ENCODE measurements around the gene TBATA.

TBATA gene

GRCh38 chr10:70815504-70816219 lies 30.5 kb upstream of the TBATA start, which contains the start of gene SGPL1:
SGPL1 (plus strand) TSS chr10:70815948; CDS start chr10:70816854, 906 bp downstream.
- Mint-ChIP-seq H3K36me3 (peaks cover 9% of the 10 kb centered on the region), H3K27ac (peak within 1 kb of the TSS; percentile 95), H3K4me1 (ENCODE audit: low read depth) (peaks cover 44% of the 10 kb centered on the region), H3K27me3 (no peaks in the 10 kb centered on the region), H3K9me3 (ENCODE audit: low read depth) (no peaks in the 10 kb centered on the region), H3K4me3 (peak within 1 kb of the TSS; percentile 97)

DNA sequence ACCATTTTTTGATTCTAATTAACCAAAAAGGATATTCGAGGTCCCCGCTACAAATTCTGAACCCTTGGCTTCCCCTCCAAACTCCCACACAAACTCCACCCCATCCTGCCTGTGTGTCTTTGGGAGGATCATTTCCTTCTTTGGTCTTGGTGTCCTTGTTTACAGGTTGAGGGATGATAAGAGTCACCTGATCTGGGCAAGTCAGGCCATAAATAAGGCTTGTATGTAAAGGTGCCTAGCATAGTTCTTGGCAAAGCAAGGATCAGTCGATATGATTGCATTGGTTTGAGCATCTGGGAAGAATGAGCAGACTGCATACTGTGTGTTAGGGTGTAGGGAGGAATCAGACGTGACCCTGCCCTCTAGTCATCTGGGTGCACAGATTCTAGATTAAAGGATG lies 28.9 kb upstream of the TBATA start:
- peaks cover 5% of the 10 kb centered on the region for H3K36me3 Mint-ChIP-seq
- no peaks in the 10 kb centered on the region for H3K9me3 Mint-ChIP-seq (ENCODE audit: low read depth)
- no peaks in the 10 kb centered on the region for H3K27me3 Mint-ChIP-seq
- peak overlapping the region; percentile 83 for H3K4me3 Mint-ChIP-seq
- peak overlapping the region; percentile 54 for H3K27ac Mint-ChIP-seq
- peaks cover 37% of the 10 kb centered on the region for H3K4me1 Mint-ChIP-seq (ENCODE audit: low read depth)

DNA sequence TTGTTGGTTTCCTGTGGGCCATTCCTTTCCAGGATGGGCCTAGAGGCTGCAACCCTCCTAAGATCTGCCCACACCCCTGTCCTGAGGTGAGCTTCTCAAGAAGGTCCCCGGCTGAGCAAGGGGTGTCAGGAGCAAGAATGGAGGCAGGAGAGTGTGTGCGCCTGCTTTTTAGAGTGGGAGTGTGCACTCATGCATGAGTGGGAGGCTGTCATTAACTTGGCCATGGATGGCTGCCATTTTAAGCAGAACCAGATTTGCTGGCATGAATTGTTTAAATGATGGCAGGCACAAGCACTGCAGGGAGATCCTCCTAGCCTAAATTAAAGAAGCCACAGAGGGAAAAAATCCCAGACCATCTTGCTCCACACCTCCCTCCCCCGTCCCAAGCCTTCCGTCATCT lies 27.6 kb upstream of the TBATA start:
- Mint-ChIP-seq H3K27me3 (no peaks in the 10 kb centered on the region), H3K27ac (no peak overlapping the region), H3K9me3 (ENCODE audit: low read depth) (no peaks in the 10 kb centered on the region)

DNA sequence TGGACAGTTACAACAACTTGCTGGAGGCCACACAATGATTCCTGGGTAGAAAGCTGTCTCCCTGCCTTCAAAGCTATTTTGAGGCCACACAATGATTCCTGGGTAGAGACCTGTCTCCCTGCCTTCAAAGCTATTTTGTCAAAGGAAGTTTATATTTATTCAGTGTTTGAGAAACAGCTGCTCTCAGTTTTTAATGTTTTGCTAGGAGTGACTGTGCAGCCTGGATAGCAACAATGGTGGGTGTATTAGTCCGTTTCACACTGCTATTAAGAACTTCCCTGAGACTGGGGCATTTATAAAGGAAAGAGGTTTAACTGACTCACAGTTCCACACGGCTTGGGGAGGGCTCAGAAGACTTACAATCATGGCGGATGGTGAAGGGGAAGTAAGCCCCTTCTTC lies 26.7 kb upstream of the TBATA start:
- Mint-ChIP-seq H3K4me3 (no peak overlapping the region), H3K36me3 (no peaks in the 10 kb centered on the region), H3K27ac (no peak overlapping the region), H3K9me3 (ENCODE audit: low read depth) (no peaks in the 10 kb centered on the region), H3K4me1 (ENCODE audit: low read depth) (peaks cover 23% of the 10 kb centered on the region), H3K27me3 (peaks cover 3% of the 10 kb centered on the region)

More for the DNA sequence above, 27.6 kb upstream of the TBATA start:
- no peak overlapping the region for H3K4me3 Mint-ChIP-seq
- H3K36me3 Mint-ChIP-seq: peaks cover 4% of the 10 kb centered on the region
- H3K4me1 Mint-ChIP-seq (ENCODE audit: low read depth): peaks cover 26% of the 10 kb centered on the region

- Mint-ChIP-seq H3K27ac (no peak overlapping the region), H3K4me1 (ENCODE audit: low read depth) (peaks cover 16% of the 10 kb centered on the region), H3K27me3 (peaks cover 3% of the 10 kb centered on the region), H3K9me3 (ENCODE audit: low read depth) (no peaks in the 10 kb centered on the region), H3K36me3 (no peaks in the 10 kb centered on the region), H3K4me3 (no peak overlapping the region)
Observed at GRCh38 chr10:70810967-70811366, 25.8 kb upstream of the TBATA start.

DNA sequence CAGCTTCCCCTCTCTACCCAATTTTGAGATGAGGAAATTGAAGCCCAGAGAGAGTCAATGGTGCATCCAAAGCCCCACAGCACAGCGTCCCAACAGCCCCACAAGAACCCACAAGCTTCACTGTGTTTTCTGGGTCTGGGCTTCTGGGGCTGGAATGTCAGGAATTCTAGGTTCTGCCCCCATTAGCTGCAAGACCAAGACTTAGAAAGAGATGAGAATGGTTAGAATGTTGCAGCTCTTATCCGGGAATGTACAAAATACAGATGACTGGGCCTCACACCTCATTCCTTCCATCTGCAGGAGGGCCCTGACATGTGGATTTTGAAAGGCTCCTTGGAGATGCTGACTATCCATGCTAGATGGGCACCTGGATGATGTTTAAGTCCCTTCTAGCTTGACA lies 24.5 kb upstream of the TBATA start:
- Mint-ChIP-seq H3K4me1 (ENCODE audit: low read depth) (peaks cover 9% of the 10 kb centered on the region), H3K9me3 (ENCODE audit: low read depth) (no peaks in the 10 kb centered on the region), H3K36me3 (no peaks in the 10 kb centered on the region), H3K4me3 (no peak overlapping the region), H3K27ac (no peak overlapping the region), H3K27me3 (peaks cover 3% of the 10 kb centered on the region)

DNA sequence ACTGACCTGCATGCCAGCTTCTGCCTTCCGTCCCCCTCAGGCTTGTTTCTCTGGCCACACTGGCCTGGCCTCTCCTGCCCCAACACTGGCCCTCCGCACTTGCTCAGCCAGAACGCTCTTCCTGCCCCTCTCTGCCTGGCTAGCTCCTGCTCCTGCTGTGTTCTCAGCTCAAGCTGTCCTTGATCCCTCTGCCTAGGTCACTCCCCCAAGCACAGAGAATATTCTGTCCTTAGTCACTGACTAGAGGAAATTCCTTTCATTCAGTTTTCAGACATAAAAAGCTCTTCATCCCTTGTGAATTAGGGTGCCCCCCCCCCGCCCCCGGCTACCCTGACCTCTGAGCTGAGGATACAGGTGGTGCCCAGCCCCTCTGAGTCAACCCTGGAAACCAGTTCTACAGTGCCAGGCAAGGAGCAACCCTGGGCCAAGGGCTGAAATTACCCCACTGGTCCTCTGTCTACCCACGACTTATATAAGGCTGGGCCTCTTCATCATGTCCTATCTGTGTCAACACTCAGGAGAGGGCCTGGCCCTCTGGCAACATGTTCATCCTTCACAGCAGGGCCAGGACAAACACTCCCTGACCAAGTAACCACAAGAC lies 23.9 kb upstream of the TBATA start:
- no peak overlapping the region for H3K4me3 Mint-ChIP-seq
- H3K27me3 Mint-ChIP-seq: peaks cover 3% of the 10 kb centered on the region
- H3K4me1 Mint-ChIP-seq (ENCODE audit: low read depth): peaks cover 2% of the 10 kb centered on the region
- H3K9me3 Mint-ChIP-seq (ENCODE audit: low read depth): no peaks in the 10 kb centered on the region
- H3K27ac Mint-ChIP-seq: no peak overlapping the region
- no peaks in the 10 kb centered on the region for H3K36me3 Mint-ChIP-seq

GRCh38 chr10:70807556-70807955 lies 22.4 kb upstream of the TBATA start:
- no peak overlapping the region for H3K4me3 Mint-ChIP-seq
- no peak overlapping the region for H3K27ac Mint-ChIP-seq
- H3K27me3 Mint-ChIP-seq: peaks cover 4% of the 10 kb centered on the region
- H3K36me3 Mint-ChIP-seq: no peaks in the 10 kb centered on the region
- H3K9me3 Mint-ChIP-seq (ENCODE audit: low read depth): no peaks in the 10 kb centered on the region
- peaks cover 2% of the 10 kb centered on the region for H3K4me1 Mint-ChIP-seq (ENCODE audit: low read depth)

DNA sequence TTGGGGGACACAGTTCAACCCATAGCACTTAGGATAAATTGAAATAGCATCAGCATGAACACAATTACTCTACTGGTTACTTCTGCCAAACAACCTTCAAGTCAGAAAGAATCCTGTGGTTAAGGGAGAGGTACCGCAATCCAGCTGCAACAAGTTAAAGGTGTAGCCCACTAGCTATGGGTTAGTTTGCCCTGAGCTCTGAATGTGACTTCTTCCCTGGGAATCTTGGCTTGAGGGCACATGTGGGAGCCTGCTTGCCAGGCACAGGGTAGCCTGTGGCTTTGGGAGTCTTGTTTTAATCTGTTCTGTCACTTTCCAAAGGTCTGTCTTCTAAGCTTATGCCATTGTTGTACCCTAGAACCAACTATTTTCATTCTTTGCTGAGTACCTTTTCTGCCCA lies 21.7 kb upstream of the TBATA start:
- Mint-ChIP-seq H3K9me3 (ENCODE audit: low read depth) (no peaks in the 10 kb centered on the region), H3K4me3 (no peak overlapping the region), H3K27me3 (peaks cover 6% of the 10 kb centered on the region), H3K4me1 (ENCODE audit: low read depth) (peaks cover 2% of the 10 kb centered on the region), H3K36me3 (no peaks in the 10 kb centered on the region), H3K27ac (no peak overlapping the region)

GRCh38 chr10:70805619-70806215 lies 20.5 kb upstream of the TBATA start:
- no peak overlapping the region for H3K27ac Mint-ChIP-seq
- H3K36me3 Mint-ChIP-seq: no peaks in the 10 kb centered on the region
- no peaks in the 10 kb centered on the region for H3K9me3 Mint-ChIP-seq (ENCODE audit: low read depth)
- no peak overlapping the region for H3K4me3 Mint-ChIP-seq
- peaks cover 7% of the 10 kb centered on the region for H3K27me3 Mint-ChIP-seq
- H3K4me1 Mint-ChIP-seq (ENCODE audit: low read depth): peaks cover 2% of the 10 kb centered on the region

GRCh38 chr10:70804421-70804808 lies 19.2 kb upstream of the TBATA start:
- H3K36me3 Mint-ChIP-seq: no peaks in the 10 kb centered on the region
- H3K27ac Mint-ChIP-seq: no peak overlapping the region

GRCh38 chr10:70803775-70804420 lies 18.7 kb upstream of the TBATA start:
- Mint-ChIP-seq H3K27me3 (peaks cover 10% of the 10 kb centered on the region), H3K4me3 (no peak overlapping the region), H3K36me3 (no peaks in the 10 kb centered on the region), H3K4me1 (ENCODE audit: low read depth) (peaks cover 2% of the 10 kb centered on the region), H3K27ac (no peak overlapping the region), H3K9me3 (ENCODE audit: low read depth) (no peaks in the 10 kb centered on the region)

More at GRCh38 chr10:70804421-70804808, 19.2 kb upstream of the TBATA start:
- Mint-ChIP-seq H3K27me3 (peaks cover 10% of the 10 kb centered on the region), H3K9me3 (ENCODE audit: low read depth) (no peaks in the 10 kb centered on the region), H3K4me1 (ENCODE audit: low read depth) (peaks cover 2% of the 10 kb centered on the region), H3K4me3 (no peak overlapping the region)

- Mint-ChIP-seq H3K27me3 (peaks cover 9% of the 10 kb centered on the region), H3K9me3 (ENCODE audit: low read depth) (no peaks in the 10 kb centered on the region), H3K27ac (no peak overlapping the region), H3K4me1 (ENCODE audit: low read depth) (no peaks in the 10 kb centered on the region), H3K36me3 (no peaks in the 10 kb centered on the region), H3K4me3 (no peak overlapping the region)
Observed at GRCh38 chr10:70801854-70802253, 16.7 kb upstream of the TBATA start.

DNA sequence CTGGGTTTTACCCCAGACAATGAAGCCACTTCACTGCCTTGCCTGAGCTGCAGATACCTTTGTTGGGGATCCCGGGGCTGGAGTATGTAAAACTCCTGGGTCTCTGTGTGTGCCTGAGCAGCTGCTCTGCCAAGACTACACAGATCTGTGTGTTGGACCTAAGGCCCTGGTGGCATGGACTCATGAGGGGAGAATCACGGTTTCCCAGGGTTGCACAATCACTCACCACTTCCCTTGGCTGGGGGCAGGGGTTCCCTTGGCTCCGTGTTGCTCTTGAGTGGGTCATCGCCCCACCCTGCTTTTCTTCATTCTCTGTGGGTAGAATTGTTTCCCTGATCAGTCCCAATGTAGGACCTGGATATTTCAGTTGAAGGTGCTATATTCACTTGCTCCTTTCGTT lies 13.9 kb upstream of the TBATA start:
- no peak overlapping the region for H3K27ac Mint-ChIP-seq
- peaks cover 10% of the 10 kb centered on the region for H3K27me3 Mint-ChIP-seq

GRCh38 chr10:70797840-70798239 lies 12.7 kb upstream of the TBATA start:
- no peaks in the 10 kb centered on the region for H3K9me3 Mint-ChIP-seq (ENCODE audit: low read depth)
- peaks cover 10% of the 10 kb centered on the region for H3K27me3 Mint-ChIP-seq
- no peak overlapping the region for H3K27ac Mint-ChIP-seq
- H3K36me3 Mint-ChIP-seq: no peaks in the 10 kb centered on the region
- no peaks in the 10 kb centered on the region for H3K4me1 Mint-ChIP-seq (ENCODE audit: low read depth)
- no peak overlapping the region for H3K4me3 Mint-ChIP-seq

More for the DNA sequence above, 13.9 kb upstream of the TBATA start:
- Mint-ChIP-seq H3K9me3 (ENCODE audit: low read depth) (no peaks in the 10 kb centered on the region), H3K4me3 (no peak overlapping the region), H3K4me1 (ENCODE audit: low read depth) (no peaks in the 10 kb centered on the region), H3K36me3 (no peaks in the 10 kb centered on the region)
